LNCaP clone FGC (cell line): Measurements from ENCODE around the gene ACSM5.
A peak's percentile ranks its signal among the peaks of the same experiment; 100 is the strongest.
"Not testable (repeated sequence)": the region's sequence is repeated elsewhere in the genome, so short reads cannot be mapped to it uniquely, and the experiment has no call there.

ENCODE experiments used
- DNase-seq: peaks from one replicate; pipeline ENCODE4 v3.0.0-alpha.2; 2011; ENCODE audit warnings: low read depth
- H3K4me3 ChIP-seq: 2 replicates; pipeline ENCODE4 v1.5.1; 2011; ENCODE audit warnings: mild to moderate bottlenecking, low read depth, low read length, control low read depth
- CTCF ChIP-seq: IDR thresholded peaks from 2 replicates; pipeline ENCODE4 v1.5.1; 2012; ENCODE audit warnings: mild to moderate bottlenecking; ENCODE audit not compliant: control insufficient read depth, insufficient read depth; ENCODE audit errors: extremely low read depth

ACSM5 gene

GRCh38 chr16:20415541-20415940 lies 6.2 kb downstream of the ACSM5 start:
- TF ChIP-seq CTCF = no peak
- H3K4me3 ChIP-seq = no peak overlapping the region
- DNase-seq = no peak

DNA sequence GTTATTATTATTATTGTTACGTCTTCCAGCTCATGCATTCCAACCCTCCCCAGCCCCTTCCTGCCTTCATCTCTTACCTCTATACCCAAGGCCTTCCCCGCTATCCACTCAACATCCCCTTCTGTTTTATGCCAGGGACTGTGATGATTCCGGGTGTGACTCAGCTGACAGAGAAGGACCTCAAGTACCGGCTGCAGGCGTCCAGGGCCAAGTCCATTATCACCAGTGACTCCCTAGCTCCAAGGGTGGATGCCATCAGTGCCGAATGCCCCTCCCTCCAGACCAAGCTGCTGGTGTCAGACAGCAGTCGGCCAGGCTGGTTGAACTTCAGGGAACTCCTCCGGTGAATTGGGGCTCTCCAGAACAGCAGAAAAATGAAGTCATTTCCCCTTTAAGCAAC lies 9.8 kb downstream of the ACSM5 start:
- DNase-seq, H3K4me3 ChIP-seq: not testable (repeated sequence)

GRCh38 chr16:20421748-20422147 lies 12.4 kb downstream of the ACSM5 start:
- H3K4me3 ChIP-seq, DNase-seq: not testable (repeated sequence)

GRCh38 chr16:20423772-20424128 lies 14.4 kb downstream of the ACSM5 start:
- not testable (repeated sequence) for H3K4me3 ChIP-seq, DNase-seq

- no peak for DNase-seq
- no peak overlapping the region for H3K4me3 ChIP-seq
- TF ChIP-seq CTCF = no peak
Measured at GRCh38 chr16:20424129-20424866, 15.0 kb downstream of the ACSM5 start.

GRCh38 chr16:20427401-20427797 lies 18.1 kb downstream of the ACSM5 start:
- DNase-seq, H3K4me3 ChIP-seq: not testable (repeated sequence)

- not testable (repeated sequence) for DNase-seq, H3K4me3 ChIP-seq
Measured at GRCh38 chr16:20429499-20429898, 20.2 kb downstream of the ACSM5 start.

GRCh38 chr16:20430480-20430879 lies 21.1 kb downstream of the ACSM5 start:
- DNase-seq, H3K4me3 ChIP-seq: not testable (repeated sequence)

GRCh38 chr16:20430948-20431347 lies 21.6 kb downstream of the ACSM5 start:
- H3K4me3 ChIP-seq = no peak overlapping the region
- DNase-seq = no peak

GRCh38 chr16:20438950-20439349 lies 29.6 kb downstream of the ACSM5 start:
- not testable (repeated sequence) for H3K4me3 ChIP-seq, DNase-seq

More at GRCh38 chr16:20430948-20431347, 21.6 kb downstream of the ACSM5 start:
- no peak for TF ChIP-seq CTCF

- peak; percentile 38 for DNase-seq
- not testable (repeated sequence) for H3K4me3 ChIP-seq
Measured at GRCh38 chr16:20439820-20440231, 30.5 kb downstream of the ACSM5 start.

DNA sequence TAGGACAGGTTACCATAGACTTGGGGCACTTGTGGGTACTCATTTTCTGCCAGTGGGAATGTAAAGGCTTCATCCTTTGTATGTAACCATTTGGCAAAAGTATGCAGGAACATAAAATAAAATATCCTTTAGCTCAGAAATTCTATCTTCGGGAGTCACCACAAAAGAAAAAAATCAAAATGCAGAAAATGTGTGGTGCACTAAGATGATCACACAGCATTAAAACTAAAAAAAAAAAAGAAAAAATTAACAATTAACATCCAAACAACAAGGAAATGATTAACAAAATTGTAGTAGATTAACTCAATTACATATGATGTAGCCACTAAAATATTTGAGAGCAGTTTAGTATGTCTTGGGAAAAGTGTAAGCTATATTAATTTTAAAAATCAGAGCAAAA lies 31.4 kb downstream of the ACSM5 start:
- DNase-seq, H3K4me3 ChIP-seq: not testable (repeated sequence)
